ENCODE data around the gene MED1. TPM values are rescaled to one million over a fixed set of nuclear protein-coding genes. Genes with fewer than 3 reads are reported as not detected.

MED1 gene
- total and polyA plus RNA-seq, 9 of the 15 experiments (the other 6 are each of a cell fraction or from before 2014, with no cell fraction given): 14.0 to 59.8 (median 46.7) TPM

DNA sequence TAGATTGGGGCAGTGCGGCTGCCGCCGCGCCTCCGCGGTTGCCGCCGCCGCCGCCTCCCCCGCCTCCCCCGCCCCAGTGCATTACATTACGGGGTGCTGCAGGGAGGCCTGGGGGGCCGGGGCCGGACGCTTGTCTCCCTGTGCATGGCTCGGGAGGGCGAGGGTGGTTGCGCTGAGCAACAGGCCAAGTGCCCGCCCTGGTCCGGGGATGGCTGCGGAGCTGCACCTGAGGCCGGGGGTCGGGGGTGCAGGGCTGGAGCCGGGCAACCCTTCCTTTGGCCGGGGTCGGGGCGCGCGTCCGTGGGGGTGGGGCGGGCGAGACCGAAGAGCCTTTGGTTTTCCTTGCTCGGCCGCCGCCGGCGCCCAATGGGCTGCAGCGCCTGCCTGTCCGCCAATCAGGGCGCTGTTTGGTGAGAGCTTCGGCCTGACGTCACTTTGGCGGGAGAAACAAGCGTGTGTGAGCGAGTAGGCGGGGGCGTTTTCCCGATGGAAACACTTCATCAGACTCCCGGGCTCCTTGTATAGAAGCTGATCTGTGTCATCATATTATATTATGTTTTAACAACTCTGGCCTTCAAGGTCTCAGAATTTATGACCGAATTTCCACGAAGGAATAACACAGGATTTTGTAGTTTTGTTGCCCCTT lies 48.7 kb downstream of the MED1 start (continued):
- TF ChIP-seq, protein P1, sequence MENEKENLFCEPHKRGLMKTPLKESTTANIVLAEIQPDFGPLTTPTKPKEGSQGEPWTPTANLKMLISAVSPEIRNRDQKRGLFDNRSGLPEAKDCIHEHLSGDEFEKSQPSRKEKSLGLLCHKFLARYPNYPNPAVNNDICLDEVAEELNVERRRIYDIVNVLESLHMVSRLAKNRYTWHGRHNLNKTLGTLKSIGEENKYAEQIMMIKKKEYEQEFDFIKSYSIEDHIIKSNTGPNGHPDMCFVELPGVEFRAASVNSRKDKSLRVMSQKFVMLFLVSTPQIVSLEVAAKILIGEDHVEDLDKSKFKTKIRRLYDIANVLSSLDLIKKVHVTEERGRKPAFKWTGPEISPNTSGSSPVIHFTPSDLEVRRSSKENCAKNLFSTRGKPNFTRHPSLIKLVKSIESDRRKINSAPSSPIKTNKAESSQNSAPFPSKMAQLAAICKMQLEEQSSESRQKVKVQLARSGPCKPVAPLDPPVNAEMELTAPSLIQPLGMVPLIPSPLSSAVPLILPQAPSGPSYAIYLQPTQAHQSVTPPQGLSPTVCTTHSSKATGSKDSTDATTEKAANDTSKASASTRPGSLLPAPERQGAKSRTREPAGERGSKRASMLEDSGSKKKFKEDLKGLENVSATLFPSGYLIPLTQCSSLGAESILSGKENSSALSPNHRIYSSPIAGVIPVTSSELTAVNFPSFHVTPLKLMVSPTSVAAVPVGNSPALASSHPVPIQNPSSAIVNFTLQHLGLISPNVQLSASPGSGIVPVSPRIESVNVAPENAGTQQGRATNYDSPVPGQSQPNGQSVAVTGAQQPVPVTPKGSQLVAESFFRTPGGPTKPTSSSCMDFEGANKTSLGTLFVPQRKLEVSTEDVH (IDR thresholded peaks at IDR 0.05; ENCODE audit: low read depth, partially characterized antibody): peak; percentile 100
- TF ChIP-seq ATF1 (CRISPR knock-in tag; IDR thresholded peaks at IDR 0.05) (peak; percentile 51), ATF1 (tag; IDR thresholded peaks at IDR 0.05) (peak; percentile 94), ZNF146 (CRISPR knock-in tag; IDR thresholded peaks at IDR 0.05; ENCODE audit: unreplicated experiment) (no peak), KHSRP (IDR thresholded peaks at IDR 0.05) (peak; percentile 54; the same call in 1 of the 2 replicates), EWSR1 (IDR thresholded peaks at IDR 0.05; ENCODE audit: borderline replicate concordance, low read depth, partially characterized antibody) (no peak)
- TF ChIP-seq, protein P2, sequence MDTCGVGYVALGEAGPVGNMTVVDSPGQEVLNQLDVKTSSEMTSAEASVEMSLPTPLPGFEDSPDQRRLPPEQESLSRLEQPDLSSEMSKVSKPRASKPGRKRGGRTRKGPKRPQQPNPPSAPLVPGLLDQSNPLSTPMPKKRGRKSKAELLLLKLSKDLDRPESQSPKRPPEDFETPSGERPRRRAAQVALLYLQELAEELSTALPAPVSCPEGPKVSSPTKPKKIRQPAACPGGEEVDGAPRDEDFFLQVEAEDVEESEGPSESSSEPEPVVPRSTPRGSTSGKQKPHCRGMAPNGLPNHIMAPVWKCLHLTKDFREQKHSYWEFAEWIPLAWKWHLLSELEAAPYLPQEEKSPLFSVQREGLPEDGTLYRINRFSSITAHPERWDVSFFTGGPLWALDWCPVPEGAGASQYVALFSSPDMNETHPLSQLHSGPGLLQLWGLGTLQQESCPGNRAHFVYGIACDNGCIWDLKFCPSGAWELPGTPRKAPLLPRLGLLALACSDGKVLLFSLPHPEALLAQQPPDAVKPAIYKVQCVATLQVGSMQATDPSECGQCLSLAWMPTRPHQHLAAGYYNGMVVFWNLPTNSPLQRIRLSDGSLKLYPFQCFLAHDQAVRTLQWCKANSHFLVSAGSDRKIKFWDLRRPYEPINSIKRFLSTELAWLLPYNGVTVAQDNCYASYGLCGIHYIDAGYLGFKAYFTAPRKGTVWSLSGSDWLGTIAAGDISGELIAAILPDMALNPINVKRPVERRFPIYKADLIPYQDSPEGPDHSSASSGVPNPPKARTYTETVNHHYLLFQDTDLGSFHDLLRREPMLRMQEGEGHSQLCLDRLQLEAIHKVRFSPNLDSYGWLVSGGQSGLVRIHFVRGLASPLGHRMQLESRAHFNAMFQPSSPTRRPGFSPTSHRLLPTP (IDR thresholded peaks at IDR 0.05; ENCODE audit: borderline replicate concordance, extremely low read depth, insufficient read length): no peak

All from K562 (cell line).